WI38 (cell line): ENCODE measurements around the gene PAX1.

Experiments
- H3K4me3 ChIP-seq: 2 replicates; pipeline ENCODE4 v1.5.1; 2011; ENCODE audit warnings: low read depth, mild to moderate bottlenecking, control low read depth, low read length
- TF ChIP-seq, protein P1 (sequence below): IDR thresholded peaks from 2 replicates; pipeline ENCODE4 v1.5.1; 2012; ENCODE audit warnings: low read depth, mild to moderate bottlenecking, control low read depth, low read length

PAX1 gene

DNA sequence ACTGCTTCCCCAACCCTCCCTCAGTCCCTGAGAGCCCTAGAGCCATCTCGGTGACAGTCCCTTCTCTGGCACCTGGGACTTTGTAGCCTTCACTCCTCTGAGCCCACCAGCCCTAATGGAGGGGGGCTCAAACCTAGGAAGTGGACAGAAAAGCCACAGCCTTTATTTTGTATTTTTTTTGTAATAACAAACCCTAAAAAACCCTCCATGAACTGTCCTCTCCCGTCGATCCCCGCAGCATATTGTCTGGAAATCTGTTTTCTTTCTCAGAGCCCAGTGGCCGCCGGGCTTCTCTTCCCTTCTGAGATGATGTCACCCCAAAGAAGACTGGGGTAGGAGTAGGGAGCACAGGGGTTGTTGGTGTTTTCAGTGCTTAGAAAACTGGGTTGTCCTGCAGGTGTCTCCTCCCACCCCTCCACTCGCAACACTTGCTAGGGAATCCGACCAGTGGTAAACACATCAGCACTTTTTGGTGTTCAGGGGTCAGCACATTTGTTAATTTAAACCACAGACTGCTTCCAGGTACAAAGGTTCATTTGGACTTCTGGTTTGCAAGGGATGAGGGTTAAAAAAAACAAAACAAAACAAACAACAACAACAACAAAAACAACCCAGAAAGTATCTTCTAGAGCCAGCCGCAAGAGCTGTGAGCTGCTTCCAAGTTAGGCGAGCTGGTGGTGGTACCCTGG, 9.9 kb downstream of the PAX1 start:
- TF ChIP-seq, protein P1, sequence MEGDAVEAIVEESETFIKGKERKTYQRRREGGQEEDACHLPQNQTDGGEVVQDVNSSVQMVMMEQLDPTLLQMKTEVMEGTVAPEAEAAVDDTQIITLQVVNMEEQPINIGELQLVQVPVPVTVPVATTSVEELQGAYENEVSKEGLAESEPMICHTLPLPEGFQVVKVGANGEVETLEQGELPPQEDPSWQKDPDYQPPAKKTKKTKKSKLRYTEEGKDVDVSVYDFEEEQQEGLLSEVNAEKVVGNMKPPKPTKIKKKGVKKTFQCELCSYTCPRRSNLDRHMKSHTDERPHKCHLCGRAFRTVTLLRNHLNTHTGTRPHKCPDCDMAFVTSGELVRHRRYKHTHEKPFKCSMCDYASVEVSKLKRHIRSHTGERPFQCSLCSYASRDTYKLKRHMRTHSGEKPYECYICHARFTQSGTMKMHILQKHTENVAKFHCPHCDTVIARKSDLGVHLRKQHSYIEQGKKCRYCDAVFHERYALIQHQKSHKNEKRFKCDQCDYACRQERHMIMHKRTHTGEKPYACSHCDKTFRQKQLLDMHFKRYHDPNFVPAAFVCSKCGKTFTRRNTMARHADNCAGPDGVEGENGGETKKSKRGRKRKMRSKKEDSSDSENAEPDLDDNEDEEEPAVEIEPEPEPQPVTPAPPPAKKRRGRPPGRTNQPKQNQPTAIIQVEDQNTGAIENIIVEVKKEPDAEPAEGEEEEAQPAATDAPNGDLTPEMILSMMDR = no peak
- no peak overlapping the region for H3K4me3 ChIP-seq

DNA sequence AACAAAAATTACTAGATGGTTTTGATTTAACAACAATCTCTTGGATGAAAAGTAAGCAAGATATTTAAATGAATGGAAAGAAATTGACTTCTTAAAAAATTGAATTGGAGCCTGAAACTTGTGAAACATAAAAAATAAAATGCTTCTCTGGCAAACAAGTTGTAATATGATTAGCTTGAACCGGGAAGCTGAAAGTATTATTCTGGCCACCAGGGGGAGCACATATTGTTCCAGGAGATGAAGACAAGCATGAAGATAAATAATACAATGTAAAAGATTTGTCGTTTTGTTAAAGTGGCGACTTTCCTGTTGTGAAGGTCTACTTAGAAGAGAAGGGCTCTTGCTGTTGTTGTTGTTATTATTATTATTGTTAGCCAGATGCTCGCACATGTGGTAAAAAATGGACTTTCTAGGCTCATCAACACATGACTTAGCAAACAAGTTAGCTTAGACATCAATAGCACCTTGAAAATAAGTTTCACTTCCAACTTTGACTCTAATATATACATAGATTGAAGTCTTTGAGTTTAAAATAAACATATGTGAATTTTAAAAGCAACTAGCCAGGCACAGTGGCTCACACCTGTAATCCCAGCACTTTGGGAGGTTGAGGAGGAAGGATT, 14.2 kb downstream of the PAX1 start:
- H3K4me3 ChIP-seq = no peak overlapping the region
- TF ChIP-seq, protein P1 = peak; percentile 57

DNA sequence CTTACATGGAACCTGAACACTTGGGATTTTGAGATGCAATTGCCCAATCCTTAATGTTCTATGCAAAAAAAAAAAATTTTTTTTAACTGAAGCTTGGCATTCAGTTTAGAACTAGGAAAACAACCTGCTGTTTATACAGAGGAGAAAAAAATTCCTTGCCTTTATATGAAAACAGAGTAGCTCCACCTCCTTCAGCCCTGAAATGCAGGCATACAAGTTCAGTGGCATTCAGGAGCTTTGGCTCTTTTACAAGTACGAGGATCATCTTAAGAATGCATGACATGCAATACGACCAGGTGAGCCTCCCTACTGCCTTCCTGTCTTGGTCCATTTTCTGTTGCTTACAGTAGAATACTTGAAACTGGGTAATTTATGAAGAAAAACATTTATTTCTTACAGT, 20.4 kb downstream of the PAX1 start:
- no peak overlapping the region for H3K4me3 ChIP-seq
- TF ChIP-seq, protein P1 = no peak

DNA sequence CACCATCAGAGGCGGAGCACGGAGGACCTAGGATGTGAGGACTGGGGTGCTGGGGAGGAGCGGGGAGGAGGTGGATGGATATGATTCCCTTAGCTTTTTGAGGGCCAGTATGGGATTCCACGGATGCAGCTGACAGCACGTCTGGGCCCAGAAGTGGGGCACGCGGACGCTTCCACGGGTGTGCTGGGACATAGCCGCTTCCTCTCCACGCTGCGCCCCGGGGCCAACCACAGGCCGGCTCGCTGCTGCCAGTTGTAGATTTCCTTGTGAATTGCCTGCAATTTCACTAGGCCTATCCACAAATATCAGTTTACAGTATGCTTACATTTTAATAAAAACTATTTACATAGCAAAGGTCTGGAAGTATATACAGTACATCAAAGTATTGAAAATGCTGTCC, 23.9 kb downstream of the PAX1 start:
- TF ChIP-seq, protein P1 = no peak
- H3K4me3 ChIP-seq = no peak overlapping the region

DNA sequence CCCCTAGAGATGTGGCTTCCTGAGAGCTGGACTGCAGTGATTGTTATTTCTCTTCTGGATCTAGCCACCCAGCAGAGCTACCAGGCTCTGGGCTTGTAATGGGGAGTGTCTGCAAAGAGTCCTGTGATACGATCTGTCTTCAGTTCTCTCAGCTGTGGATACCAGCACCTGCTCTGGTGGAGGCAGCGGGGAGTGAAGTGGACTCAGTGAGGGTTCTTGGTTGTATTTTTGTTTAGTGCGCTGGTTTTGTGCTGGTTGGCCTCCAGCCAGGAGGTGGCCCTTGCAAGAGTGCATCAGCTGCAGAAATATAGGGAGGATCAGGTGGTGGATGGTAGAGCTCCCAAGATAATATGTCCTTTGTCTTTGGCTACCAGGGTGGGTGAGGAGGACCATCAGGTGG, 33.7 kb downstream of the PAX1 start:
- H3K4me3 ChIP-seq = no peak overlapping the region
- TF ChIP-seq, protein P1 = no peak

DNA sequence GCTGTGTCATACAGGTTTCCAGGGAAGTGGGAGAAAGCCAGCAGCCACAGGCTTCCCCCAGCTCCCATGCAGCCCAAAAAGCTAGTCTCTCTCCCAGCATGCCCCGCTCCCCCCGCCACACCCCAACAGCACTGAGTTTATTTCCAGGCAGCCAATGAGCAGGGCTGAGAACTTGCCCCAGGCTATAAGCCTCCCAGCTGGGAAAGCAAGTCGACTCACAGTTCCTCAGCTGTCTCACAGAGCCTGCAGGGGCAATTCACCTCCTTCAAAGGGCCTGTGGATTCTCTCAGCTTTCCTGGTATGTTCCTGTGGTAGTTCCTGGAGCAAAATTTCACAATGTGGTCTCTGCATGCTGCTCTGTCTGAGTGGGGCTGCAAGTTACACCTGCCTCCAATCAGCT, 34.2 kb downstream of the PAX1 start:
- TF ChIP-seq, protein P1 = no peak

DNA sequence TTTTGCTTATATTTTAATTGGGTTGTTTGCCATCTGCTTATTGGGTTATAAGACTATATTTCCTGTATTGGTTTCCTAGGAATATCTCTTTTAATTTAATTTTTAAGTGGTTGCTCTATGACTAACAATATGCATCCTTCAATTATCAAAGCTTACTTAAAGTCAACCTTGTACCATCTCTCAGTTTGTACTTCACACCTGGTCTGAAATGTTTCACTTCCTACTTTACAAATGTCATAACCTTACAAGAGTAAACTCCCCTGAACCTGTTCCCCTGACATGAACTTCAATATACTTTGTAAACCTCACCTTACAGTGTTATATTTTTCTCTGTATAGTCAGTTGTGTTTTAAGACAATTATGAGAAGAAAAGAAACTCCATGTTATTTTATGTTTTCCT, 35.8 kb downstream of the PAX1 start:
- H3K4me3 ChIP-seq = no peak overlapping the region
- TF ChIP-seq, protein P1 = no peak

More for the DNA sequence above, 34.2 kb downstream of the PAX1 start:
- no peak overlapping the region for H3K4me3 ChIP-seq
